Keratinocyte (primary cell): ENCODE measurements around the gene SREBF1. TPM values are rescaled to one million over a fixed set of nuclear protein-coding genes. Genes with fewer than 3 reads are reported as not detected.
A peak's percentile ranks its signal among the peaks of the same experiment; 100 is the strongest.

Source experiments
- DNase-seq: peaks from one replicate; pipeline ENCODE4 v3.0.0-alpha.2; 2011; ENCODE audit warnings: low read depth, missing footprints, low spot score
- FAIRE-seq: peaks from 2 replicates; lab custom pipeline; 2011; peaks lifted over from hg19 to GRCh38; lab: Jason Lieb, UNC
- H2AFZ ChIP-seq: 2 replicates; pipeline ENCODE4 v1.6.0; 2012; ENCODE audit warnings: low read length, control low read depth, inconsistent platforms; ENCODE audit not compliant: control insufficient read depth
- H3K27ac ChIP-seq: 2 replicates; pipeline ENCODE4 v1.5.1; 2011; ENCODE audit warnings: low read length; ENCODE audit not compliant: control insufficient read depth, insufficient read depth
- H3K27me3 ChIP-seq: 3 replicates; pipeline ENCODE4 v1.6.0; 2011; ENCODE audit warnings: low read length; ENCODE audit not compliant: control insufficient read depth, insufficient read depth; ENCODE audit errors: extremely low read depth
- H3K36me3 ChIP-seq, 2 experiments: 2 replicates in 1 of 2; 3 replicates in 1 of 2; pipeline ENCODE4 v1.5.1; 2011; ENCODE audit warnings: low read length in 2 of 2, mild to moderate bottlenecking in 1 of 2; ENCODE audit not compliant: control insufficient read depth in 2 of 2, insufficient read depth in 2 of 2; ENCODE audit errors: extremely low read depth in 1 of 2
- H3K4me1 ChIP-seq: 3 replicates; pipeline ENCODE4 v1.5.1; 2011; ENCODE audit warnings: low read length; ENCODE audit not compliant: control insufficient read depth, insufficient read depth; ENCODE audit errors: extremely low read depth
- H3K4me2 ChIP-seq: 3 replicates; pipeline ENCODE4 v1.6.0; 2011; ENCODE audit warnings: low read depth, low read length; ENCODE audit not compliant: control insufficient read depth, insufficient read depth; ENCODE audit errors: extremely low read depth
- H3K4me3 ChIP-seq, 3 experiments: fragments of 200-600 bp in 1 of 3; sonication (generic) in 1 of 3; 2 replicates in 2 of 3; 3 replicates in 1 of 3; pipeline ENCODE4 v1.5.1; 2011 to 2016; ENCODE audit warnings: low read length in 3 of 3, mild to moderate bottlenecking in 3 of 3, control low read depth in 2 of 3, inconsistent platforms in 1 of 3, low read depth in 1 of 3, mixed read lengths in 1 of 3, mixed run types in 1 of 3, moderate library complexity in 1 of 3; ENCODE audit not compliant: control insufficient read depth in 2 of 3, insufficient read depth in 2 of 3; ENCODE audit errors: extremely low read depth in 1 of 3
- H3K79me2 ChIP-seq: 2 replicates; pipeline ENCODE4 v1.6.0; 2012; ENCODE audit warnings: low read length; ENCODE audit not compliant: control insufficient read depth, insufficient read depth
- H3K9ac ChIP-seq: 3 replicates; pipeline ENCODE4 v1.6.0; 2011; ENCODE audit warnings: low read length; ENCODE audit not compliant: control insufficient read depth, insufficient read depth; ENCODE audit errors: extremely low read depth
- H3K9me1 ChIP-seq: 3 replicates; pipeline ENCODE4 v1.6.0; 2011; ENCODE audit warnings: low read length; ENCODE audit not compliant: control insufficient read depth, insufficient read depth; ENCODE audit errors: extremely low read depth
- H3K9me3 ChIP-seq: 2 replicates; pipeline ENCODE4 v1.5.1; 2012; ENCODE audit warnings: low read depth, low read length; ENCODE audit not compliant: control insufficient read depth
- H4K20me1 ChIP-seq: 3 replicates; pipeline ENCODE4 v1.6.0; 2011; ENCODE audit warnings: low read length; ENCODE audit not compliant: control insufficient read depth, insufficient read depth; ENCODE audit errors: extremely low read depth
- CTCF ChIP-seq, 3 experiments: IDR thresholded peaks in 1 of 3; conservative IDR thresholded peaks in 1 of 3; optimal IDR thresholded peaks in 1 of 3; 2 replicates in 2 of 3; 3 replicates in 1 of 3; pipeline versions ENCODE3 to v1.5.1; 2011; ENCODE audit warnings: low read length in 3 of 3, mild to moderate bottlenecking in 3 of 3, moderate library complexity in 2 of 3, control low read depth in 1 of 3, inconsistent platforms in 1 of 3; ENCODE audit not compliant: insufficient read depth in 2 of 3; ENCODE audit errors: extremely low read depth in 1 of 3
- EZH2 ChIP-seq: IDR thresholded peaks from one replicate; pipeline ENCODE4 v1.6.1; 2012; ENCODE audit warnings: inconsistent platforms, mild to moderate bottlenecking, low read length, moderate library complexity
- dilution Hi-C: fragments of 300-500 bp; cut with MboI; formaldehyde crosslinking; loops from one replicate; pipeline ENCODE4 v1.7.0; 2020; ENCODE audit warnings: low sequenced_read_pairs; ENCODE audit not compliant: extremely low pct_ligation_motif_present
- polyA plus RNA-seq, 5 experiments: library from polyadenylated mRNA; depleted of rRNA in 3 of 5; stranded (reverse) in 3 of 5; stranded (forward) in 1 of 5; unstranded in 1 of 5; fragments of >200 nt; gene quantifications; 1 replicate in 1 of 5; 2 replicates in 3 of 5; 3 replicates in 1 of 5; pipeline versions ENCODE4 v1.2.1 to v1.2.3, GENCODE V29; 2011 to 2012; ENCODE audit warnings: missing spikeins in 2 of 5, low read depth in 1 of 5, low replicate concordance in 1 of 5

Gene SREBF1
- polyA plus RNA-seq, 1 donor (not counting 4 experiments of a cell fraction or from before 2014, with no cell fraction given) = 51.7 TPM

GRCh38 chr17:17766077-17766743 is 70.6 kb downstream of the SREBF1 start:
- no peak for DNase-seq
- Histone ChIP-seq H2AFZ (no peak overlapping the region), H3K9me1 (no peaks in the 10 kb centered on the region), H3K9me3 (no peaks in the 10 kb centered on the region), H3K9ac (peak overlapping the region; percentile 75), H4K20me1 (no peaks in the 10 kb centered on the region), H3K27ac (peak overlapping the region; percentile 91), H3K4me3 (no peak overlapping the region), H3K79me2 (peaks cover 49% of the 10 kb centered on the region), H3K4me1 (peaks cover 20% of the 10 kb centered on the region), H3K27me3 (no peaks in the 10 kb centered on the region), H3K36me3 (peaks cover 0 to 6% of the 10 kb centered on the region in 2 experiments), H3K4me2 (peak overlapping the region; percentile 36)
- no peak for TF ChIP-seq CTCF (optimal IDR thresholded peaks at IDR 0.05 in 1 of 3, IDR thresholded peaks at IDR 0.05 in 1 of 3, conservative IDR thresholded peaks at IDR 0.05 in 1 of 3; ENCODE audit: extremely low read depth in 1 of 3, insufficient read depth in 2 of 3, low read length in 3 of 3)
- TF ChIP-seq EZH2 = no peak
- FAIRE-seq = no peak
- dilution Hi-C loops = no loop called here

GRCh38 chr17:17765359-17766076 is 71.3 kb downstream of the SREBF1 start:
- peaks cover 52% of the 10 kb centered on the region for H3K79me2 ChIP-seq
- DNase-seq = peak; percentile 70

More at GRCh38 chr17:17765359-17766076, 71.3 kb downstream of the SREBF1 start:
- Histone ChIP-seq H3K4me1 (peaks cover 20% of the 10 kb centered on the region), H3K27me3 (no peaks in the 10 kb centered on the region), H3K27ac (peak overlapping the region; percentile 91), H3K9me3 (no peaks in the 10 kb centered on the region), H3K4me3 (no peak overlapping the region), H2AFZ (no peak overlapping the region), H3K9ac (peak overlapping the region; percentile 75), H3K4me2 (peak overlapping the region; percentile 29), H3K9me1 (no peaks in the 10 kb centered on the region), H3K36me3 (peaks cover 0 to 6% of the 10 kb centered on the region in 2 experiments), H4K20me1 (no peaks in the 10 kb centered on the region)
- peak; percentile 95 for FAIRE-seq
- dilution Hi-C loops = no loop called here
- TF ChIP-seq CTCF (optimal IDR thresholded peaks at IDR 0.05 in 1 of 3, IDR thresholded peaks at IDR 0.05 in 1 of 3, conservative IDR thresholded peaks at IDR 0.05 in 1 of 3; ENCODE audit: extremely low read depth in 1 of 3, insufficient read depth in 2 of 3, low read length in 3 of 3) = peak in 1 of 3 experiments; percentile 15
- no peak for TF ChIP-seq EZH2
